HG02885 (cell line): ENCODE results near the gene IL26.
A peak's percentile ranks its signal among the peaks of the same experiment; 100 is the strongest.
"Not testable (repeated sequence)": the region's sequence is repeated elsewhere in the genome, so short reads cannot be mapped to it uniquely, and the experiment has no call there.

ENCODE experiments used
- ATAC-seq: cut with Tn5 transposase; IDR thresholded peaks from one replicate; pipeline ENCODE4 v1.9.1; 2021; ENCODE audit warnings: mild to moderate bottlenecking; ENCODE audit not compliant: unreplicated experiment, poor library complexity

IL26 gene

GRCh38 chr12:68203460-68203875 lies 22.1 kb downstream of the IL26 start:
- ATAC-seq, result no peak

DNA sequence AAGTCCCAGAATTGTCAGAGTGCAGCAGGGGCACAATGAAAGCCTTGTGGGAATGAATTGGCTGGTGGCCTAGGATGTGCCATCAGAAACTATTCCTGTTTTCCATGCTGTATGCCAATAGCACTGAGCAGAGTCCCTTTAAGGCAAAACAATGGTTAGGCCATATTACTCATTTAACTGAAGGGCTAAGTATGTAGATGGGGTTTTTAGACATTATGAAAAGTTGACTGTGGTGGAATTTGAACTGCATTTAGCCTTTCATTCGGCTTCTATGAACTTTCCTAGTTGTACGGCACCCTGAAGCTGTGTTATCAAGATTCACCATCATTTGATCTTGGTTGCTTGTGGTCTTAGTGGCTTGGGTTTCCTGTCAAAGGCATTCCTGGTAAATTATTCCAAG lies 24.8 kb downstream of the IL26 start:
- ATAC-seq, result no peak

DNA sequence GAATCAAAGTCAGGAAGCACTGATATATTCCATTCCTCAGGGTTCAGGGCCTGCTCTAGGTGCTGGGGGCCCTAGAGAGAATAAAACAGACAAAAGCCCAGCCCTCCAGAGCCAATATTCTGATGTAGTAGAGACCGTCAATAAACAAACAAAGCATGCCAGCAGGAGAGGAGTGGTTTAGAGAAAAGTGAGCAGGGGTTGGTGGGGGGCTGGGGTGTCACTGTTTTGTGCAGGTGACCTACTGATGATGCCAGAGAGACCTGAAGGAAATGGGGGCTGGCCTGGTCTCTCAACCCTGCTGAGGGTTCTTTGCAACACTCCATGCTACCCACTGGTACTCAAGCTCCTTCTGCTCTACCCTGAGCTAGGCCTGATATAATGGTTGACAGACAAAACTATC lies 26.5 kb downstream of the IL26 start:
- ATAC-seq, result no peak

DNA sequence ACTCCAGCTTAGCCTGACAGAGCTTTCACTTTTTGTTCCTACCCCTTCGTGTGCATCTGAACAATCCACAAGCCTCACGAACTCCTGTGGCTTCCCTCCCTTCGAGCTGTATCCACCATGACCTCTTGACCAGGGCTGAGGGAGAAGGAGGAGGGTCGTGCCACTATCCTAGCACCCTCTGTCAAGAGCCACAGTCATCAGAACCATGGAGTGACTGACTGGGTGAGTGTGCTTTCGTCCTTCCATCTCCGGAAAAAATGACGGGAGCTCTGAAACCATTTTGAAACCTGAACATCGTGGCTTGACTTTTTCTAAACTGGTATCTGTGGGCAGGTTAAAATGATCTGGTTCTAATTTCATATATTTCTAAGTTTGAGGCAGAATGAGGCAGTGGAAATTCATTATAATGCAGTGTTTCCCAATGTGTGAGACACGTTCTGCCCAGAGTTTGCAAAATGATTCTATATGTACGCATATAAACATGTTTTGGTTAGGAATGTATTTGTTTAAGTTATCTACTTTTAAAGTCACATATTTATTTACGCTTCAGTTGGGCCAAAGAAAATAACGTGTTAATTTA lies 27.0 kb downstream of the IL26 start:
- no peak for ATAC-seq

- ATAC-seq, result no peak
Measured at GRCh38 chr12:68190301-68190700, 35.3 kb downstream of the IL26 start.

DNA sequence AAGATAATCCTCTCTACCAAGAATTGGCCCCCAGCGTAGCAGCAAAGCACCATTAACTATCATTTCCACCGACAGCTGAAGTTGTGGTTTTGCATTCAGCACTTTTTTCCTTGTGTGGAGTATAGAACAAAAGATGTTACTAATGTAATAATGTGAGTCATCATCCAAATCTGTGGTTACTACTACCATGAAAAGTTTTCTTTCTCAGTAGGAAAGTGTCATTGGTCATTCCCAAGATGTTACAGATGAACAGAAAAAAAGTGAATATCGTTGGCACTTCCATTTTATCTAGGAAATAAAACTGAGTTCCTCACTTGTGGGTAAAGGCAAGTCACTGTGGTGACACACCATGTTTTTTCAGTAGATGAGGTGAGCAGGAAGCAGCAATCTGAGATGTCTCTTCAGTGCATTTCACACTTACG lies 35.8 kb downstream of the IL26 start:
- ATAC-seq, result no peak

- no peak for ATAC-seq
Measured at GRCh38 chr12:68185598-68185997, 40.0 kb downstream of the IL26 start.

- peak; percentile 61 for ATAC-seq
Measured at GRCh38 chr12:68180792-68181744, 44.5 kb downstream of the IL26 start.

- ATAC-seq, result no peak
Measured at GRCh38 chr12:68178774-68179439, 46.7 kb downstream of the IL26 start.

- no peak for ATAC-seq
Measured at GRCh38 chr12:68178184-68178583, 47.4 kb downstream of the IL26 start.

DNA sequence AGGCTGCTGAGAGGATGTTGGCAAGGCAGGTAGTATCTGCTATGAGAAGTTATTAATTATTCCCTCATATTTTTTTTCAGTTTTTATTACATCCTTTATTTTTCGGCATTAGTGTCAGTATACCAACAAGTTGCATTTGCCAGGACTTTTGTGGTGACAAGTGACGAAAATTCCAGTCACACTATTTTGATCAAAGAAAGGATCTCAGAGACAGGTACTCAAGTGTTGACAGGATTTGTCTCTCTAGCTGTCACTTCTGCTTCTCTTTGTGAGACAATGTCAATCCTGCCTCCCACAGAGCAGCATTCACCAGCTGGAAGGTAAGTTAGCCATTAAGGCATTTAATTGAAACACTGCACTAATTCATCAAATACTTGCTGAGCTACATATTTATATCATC lies 48.0 kb downstream of the IL26 start:
- ATAC-seq, result no peak

DNA sequence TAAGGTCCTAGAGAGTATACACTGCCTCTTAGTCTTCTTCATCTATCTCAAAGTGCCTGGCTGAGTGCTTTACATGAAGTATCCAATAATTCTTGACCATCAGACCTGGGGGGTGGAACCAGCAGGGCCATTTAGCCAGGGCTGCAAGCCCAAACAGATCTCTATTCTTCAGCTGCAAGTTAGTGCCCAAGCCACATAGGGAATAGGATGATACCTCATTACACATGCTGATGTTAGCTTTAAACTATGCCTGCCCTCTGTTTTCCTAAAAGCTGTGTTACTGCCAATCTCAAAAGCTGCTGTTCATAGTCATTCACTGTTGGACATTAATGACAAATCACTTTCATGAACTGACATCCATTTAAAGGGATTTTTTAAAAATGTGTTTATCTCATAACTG lies 49.4 kb downstream of the IL26 start:
- ATAC-seq, result no peak

GRCh38 chr12:68175557-68176061 lies 50.0 kb downstream of the IL26 start:
- peak; percentile 91 for ATAC-seq

DNA sequence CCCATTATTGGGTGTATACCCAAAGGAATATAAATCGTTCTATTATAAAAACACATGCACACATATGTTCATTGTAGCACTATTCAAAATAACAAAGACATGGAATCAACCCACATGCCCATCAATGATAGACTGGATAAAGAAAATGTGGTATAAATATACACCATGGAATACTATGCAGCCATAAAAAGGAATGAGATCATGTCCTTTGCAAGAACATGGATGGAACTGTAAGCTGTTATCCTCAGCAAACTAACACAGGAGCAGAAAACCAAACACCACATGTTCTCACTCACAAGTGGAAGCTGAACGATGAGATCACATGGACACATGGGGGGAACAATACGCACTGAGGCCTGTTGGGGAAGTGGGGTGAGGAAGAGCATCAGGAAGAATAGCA lies 50.8 kb downstream of the IL26 start:
- ATAC-seq, result not testable (repeated sequence)

GRCh38 chr12:68173792-68174191 lies 51.8 kb downstream of the IL26 start:
- ATAC-seq, result no peak

GRCh38 chr12:68170726-68171125 lies 54.9 kb downstream of the IL26 start:
- no peak for ATAC-seq

GRCh38 chr12:68169213-68169889 lies 56.3 kb downstream of the IL26 start:
- no peak for ATAC-seq

GRCh38 chr12:68166317-68166831 lies 59.2 kb downstream of the IL26 start:
- ATAC-seq, result no peak

DNA sequence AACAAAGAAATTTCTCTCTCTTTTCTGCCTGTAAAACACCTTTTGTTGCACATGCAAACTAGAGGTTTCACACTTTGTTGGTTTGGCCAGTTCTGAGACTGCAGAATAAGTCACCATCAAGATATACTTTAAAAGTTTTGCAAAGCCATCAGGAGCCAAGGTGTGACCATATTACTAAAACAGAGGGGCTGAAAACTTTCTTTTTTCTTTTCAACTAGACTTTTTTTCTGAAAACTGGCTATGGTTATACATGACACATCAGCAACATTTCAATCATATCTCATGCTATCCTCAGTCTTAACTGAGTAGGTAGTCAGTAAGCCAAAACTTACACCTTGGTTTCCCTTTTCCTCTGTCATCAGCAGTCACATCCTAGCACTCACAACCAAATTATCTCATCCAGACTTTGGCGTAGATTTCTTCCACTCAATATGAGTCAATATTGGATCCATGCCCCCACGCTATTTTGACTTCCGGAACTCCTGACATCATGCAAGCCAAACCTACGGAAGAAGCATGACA lies 62.0 kb downstream of the IL26 start:
- ATAC-seq, result peak; percentile 73

GRCh38 chr12:68162374-68162773 lies 63.2 kb downstream of the IL26 start:
- no peak for ATAC-seq
